Effector CD8-positive, alpha-beta T cell (primary cell): ENCODE measurements around the gene CSRP3.
"Not testable (repeated sequence)": the region's sequence is repeated elsewhere in the genome, so short reads cannot be mapped to it uniquely, and the experiment has no call there.

Experiments
- DNase-seq: peaks from one replicate; lab custom pipeline; 2025; lab: John Stamatoyannopoulos, UW

CSRP3 gene

GRCh38 chr11:19187114-19187832, 14.5 kb downstream of the CSRP3 start:
- DNase-seq, result no peak

GRCh38 chr11:19185516-19186052, 16.2 kb downstream of the CSRP3 start:
- no peak for DNase-seq

GRCh38 chr11:19185036-19185435, 16.7 kb downstream of the CSRP3 start:
- DNase-seq, result no peak

DNA sequence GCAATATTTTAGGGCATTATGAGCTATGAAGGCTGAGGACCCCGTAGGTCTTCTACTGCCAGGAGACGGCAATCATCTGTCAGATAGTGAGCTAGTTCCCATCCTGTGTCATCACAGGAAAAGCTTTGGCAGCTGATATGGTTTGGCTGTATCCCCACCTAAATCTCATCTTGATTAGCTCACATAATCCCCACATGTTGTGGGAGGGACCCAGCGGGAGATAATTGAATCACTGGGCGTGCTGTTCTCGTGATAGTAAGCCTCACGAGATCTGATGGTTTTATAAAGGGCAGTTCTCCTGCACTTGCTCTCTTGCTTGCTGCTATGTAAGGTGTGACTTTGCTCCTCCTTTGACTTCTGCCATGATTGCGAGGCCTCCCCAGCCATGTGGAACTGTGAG, 18.1 kb downstream of the CSRP3 start:
- DNase-seq, result no peak

DNA sequence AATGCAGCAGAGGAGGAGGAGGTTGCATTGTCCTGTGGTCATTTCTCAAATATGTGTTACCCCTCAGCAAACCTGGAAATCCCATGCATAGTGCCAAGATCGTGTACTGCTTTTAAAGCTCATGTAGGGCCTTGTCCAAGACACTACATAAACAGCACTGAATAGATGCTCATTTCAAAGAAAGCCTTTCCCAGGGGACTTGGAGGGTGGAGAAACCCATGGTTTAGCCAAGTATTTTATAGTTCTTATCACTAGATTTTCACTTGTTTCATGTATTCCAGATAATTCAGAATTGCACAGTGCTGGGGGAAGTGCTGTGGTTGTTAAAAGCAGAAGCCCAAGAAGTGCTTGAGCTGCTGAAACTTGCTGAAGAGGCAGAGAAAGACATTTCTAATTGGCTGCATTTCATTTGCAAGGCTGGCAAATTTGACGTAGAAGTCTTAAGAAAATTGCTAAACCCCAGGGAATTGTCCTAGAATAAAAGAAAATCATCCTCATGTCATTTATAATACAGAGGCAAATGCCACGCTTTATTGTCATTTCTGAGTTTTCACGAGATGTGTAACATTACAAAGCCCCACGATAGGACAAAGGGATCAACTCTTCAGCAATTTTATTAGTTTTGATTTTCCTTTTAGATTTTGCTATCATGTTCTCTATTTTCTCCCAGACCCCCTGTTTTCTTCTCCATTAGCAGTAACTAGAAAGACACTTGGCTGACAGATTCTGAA, 20.1 kb downstream of the CSRP3 start:
- no peak for DNase-seq

DNA sequence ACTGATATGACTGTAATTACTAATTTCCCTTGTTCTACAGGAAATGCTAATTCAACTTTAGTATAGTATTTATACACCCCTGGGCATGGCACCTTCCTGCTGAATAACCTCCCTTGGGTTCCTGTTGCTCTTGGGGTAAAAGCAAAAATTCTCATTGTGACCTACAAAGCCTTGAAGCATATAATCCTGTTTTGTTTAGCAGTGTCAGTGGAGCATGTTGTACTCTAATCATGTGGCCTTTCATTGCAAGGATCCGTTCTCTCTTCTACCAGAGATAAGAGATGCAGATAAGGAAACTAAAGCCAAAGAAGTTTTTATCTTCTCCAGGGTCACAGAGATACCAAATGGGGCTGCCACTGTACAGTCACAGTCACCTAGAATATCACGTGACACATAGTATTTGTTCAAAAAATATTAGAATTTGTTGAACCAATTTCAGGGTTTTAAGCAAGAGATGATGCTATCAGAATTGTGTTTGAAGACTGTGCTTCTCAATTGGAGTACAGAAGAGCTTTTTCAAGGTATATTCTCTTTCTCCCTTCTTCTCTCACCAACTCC, 25.1 kb downstream of the CSRP3 start:
- DNase-seq, result no peak

- no peak for DNase-seq
Observed at GRCh38 chr11:19173964-19174638, 27.7 kb downstream of the CSRP3 start.

- no peak for DNase-seq
Observed at GRCh38 chr11:19173004-19173689, 28.6 kb downstream of the CSRP3 start.

- DNase-seq, result no peak
Observed at GRCh38 chr11:19168090-19168489, 33.7 kb downstream of the CSRP3 start.

DNA sequence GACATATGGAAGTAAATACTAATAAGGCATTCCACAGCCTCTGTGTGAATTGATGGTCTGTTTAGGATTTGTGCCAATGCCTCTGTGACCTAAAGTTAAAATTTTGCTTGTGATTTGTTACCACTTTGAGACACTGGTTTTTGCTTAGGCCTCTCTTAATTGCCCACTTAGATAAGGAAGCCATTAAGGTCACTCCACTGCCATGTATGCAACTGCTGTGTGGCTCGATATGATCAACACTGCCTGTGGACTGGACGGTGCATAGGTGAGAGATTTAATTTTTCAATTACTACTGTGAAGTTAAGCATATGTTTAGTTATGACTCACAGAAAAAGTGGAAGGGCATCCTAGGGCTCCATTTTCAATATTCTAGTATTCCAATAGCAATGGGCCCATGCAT, 36.9 kb downstream of the CSRP3 start:
- no peak for DNase-seq

DNA sequence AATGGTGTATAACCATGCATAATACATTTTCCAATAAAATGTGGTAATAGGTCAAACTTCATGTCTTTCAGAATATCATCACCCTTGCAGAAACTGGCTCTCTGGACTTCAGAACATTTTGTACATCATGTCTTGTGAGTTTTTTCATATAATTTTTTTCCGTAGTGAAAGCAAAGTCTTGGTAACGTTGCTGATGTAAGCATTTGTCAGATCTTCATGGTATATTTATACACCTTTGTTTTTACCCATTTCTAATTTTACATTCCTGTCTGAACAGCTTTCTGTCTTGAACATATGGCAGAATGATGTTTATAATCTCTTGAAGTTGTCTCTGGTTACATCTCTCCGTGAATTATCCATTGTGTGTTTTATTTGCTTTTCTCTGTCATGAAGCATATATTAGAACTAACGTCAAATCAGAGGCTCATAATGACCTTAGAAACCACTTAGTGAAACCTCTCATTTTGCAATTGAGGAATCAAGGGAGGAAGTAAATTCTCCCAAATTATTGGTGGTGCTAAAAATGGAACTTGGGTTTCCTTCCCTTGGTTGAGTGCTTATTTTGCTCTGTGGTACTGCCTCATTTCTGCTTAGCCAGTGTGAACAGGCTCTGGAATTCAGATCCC, 37.4 kb downstream of the CSRP3 start:
- DNase-seq, result no peak

DNA sequence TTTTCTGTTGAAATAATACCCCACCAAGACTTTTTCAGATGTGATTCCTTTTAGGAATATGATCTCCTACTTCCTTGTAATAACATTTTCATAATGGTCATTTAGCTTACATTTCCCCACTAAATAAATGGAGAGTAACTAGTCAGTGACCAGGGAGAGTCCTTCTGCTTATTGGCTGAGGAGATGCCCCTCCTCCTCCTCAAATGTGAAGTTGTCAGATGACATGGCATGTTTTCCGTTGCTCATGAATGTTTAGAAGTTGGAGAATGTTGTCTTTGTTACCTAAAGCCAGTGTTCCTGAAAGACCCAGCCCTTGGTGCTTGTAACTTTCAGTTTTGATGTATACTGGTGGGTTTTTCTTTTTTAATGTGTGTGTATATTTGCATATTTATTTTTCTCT, 38.2 kb downstream of the CSRP3 start:
- DNase-seq, result no peak

- no peak for DNase-seq
Observed at GRCh38 chr11:19162951-19163505, 38.8 kb downstream of the CSRP3 start.

- no peak for DNase-seq
Observed at GRCh38 chr11:19161651-19162050, 40.1 kb downstream of the CSRP3 start.

DNA sequence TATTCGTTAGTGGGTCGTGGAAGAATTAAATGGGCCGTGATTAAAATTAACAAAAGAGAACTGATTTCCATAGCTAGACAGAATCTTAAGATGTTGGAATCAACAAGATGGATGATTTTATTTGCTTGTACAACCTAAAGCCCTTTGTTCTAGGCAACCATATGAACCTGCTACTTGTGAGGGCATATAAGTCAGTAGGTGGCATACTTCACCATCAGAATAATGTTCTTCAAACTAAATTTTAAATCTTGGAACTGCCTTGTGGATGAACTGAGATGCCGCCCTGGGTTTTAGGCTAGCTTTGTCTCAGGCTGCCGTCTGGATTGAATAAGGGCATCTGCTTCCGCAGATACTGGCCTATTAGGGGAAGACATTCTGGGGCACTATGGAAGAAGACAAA, 40.9 kb downstream of the CSRP3 start:
- DNase-seq, result no peak

GRCh38 chr11:19156892-19157291, 44.9 kb downstream of the CSRP3 start:
- DNase-seq, result no peak

DNA sequence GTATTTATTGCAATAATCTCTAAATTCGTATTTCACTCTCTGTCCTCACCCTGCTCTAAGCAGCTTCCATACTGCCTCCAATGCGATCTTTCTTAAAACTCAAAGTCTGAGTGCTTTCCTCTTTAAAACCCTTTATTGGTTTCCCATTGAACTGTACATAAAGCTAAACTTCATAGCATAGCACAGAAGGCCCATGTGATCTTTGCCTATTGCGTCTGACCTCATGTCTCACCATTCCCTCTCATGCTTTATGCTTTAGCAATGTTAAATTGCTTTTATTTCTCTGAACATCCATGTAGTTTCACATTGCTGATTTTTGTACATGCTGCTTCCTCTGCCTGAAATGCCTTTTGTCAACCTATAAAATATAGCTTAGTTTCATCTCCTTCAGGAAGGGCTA, 56.5 kb downstream of the CSRP3 start:
- no peak for DNase-seq

DNA sequence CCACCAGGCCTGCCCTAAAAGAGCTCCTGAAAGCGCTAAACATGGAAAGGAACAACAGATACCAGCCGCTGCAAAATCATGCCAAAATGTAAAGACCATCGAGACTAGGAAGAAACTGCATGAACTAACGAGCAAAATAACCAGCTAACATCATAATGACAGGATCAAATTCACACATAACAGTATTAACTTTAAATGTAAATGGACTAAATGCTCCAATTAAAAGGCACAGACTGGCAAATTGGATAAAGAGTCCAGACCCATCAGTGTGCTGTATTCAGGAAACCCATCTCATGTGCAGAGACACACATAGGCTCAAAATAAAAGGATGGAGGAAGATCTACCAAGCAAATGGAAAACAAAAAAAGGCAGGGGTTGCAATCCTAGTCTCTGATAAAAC, 64.9 kb downstream of the CSRP3 start:
- not testable (repeated sequence) for DNase-seq

GRCh38 chr11:19134004-19134403, 67.8 kb downstream of the CSRP3 start:
- no peak for DNase-seq
